ENCODE results near the gene FAM89B. TPM values are rescaled to one million over a fixed set of nuclear protein-coding genes. Genes with fewer than 3 reads are reported as not detected.

The FAM89B gene
- polyA plus RNA-seq, 10 donors, result 29.3 to 39.1 (median 34.5) TPM

GRCh38 chr11:65537620-65538231 lies 34.6 kb upstream of the FAM89B start:
- DNase-seq, result no peak

GRCh38 chr11:65538232-65538914 lies 34.0 kb upstream of the FAM89B start:
- peak in 1 of 3 donors; percentile 40 for DNase-seq

GRCh38 chr11:65538915-65539743 lies 33.2 kb upstream of the FAM89B start:
- DNase-seq, result peak in 1 of 3 donors; percentile 43

- no peak for DNase-seq
These were observed 32.5 kb upstream of the FAM89B start for GRCh38 chr11:65539744-65540289.

GRCh38 chr11:65540290-65541092 lies 31.8 kb upstream of the FAM89B start:
- peak; percentile 77 to 95 (median 88) for DNase-seq

GRCh38 chr11:65541093-65541982 lies 31.0 kb upstream of the FAM89B start:
- no peak for DNase-seq

GRCh38 chr11:65542738-65543390 lies 29.5 kb upstream of the FAM89B start:
- no peak for DNase-seq

GRCh38 chr11:65545853-65546216 lies 26.5 kb upstream of the FAM89B start:
- no peak for DNase-seq

- peak in 1 of 3 donors; percentile 52 for DNase-seq
These were observed 25.9 kb upstream of the FAM89B start for GRCh38 chr11:65546217-65546958.

GRCh38 chr11:65547446-65548125 lies 24.8 kb upstream of the FAM89B start:
- no peak for DNase-seq

- DNase-seq, result no peak
These were observed 23.9 kb upstream of the FAM89B start for GRCh38 chr11:65548395-65548794.

GRCh38 chr11:65549096-65549495 lies 23.2 kb upstream of the FAM89B start:
- DNase-seq, result no peak

GRCh38 chr11:65551572-65552387 lies 20.6 kb upstream of the FAM89B start:
- DNase-seq, result peak in 1 of 3 donors; percentile 52

- no peak for DNase-seq
These were observed 19.9 kb upstream of the FAM89B start for GRCh38 chr11:65552388-65552951.

- DNase-seq, result no peak
These were observed 18.9 kb upstream of the FAM89B start for GRCh38 chr11:65553301-65554001.

GRCh38 chr11:65554057-65554818 lies 18.1 kb upstream of the FAM89B start:
- DNase-seq, result no peak
